ENCODE measurements around the gene DIP2B.
"Not testable (repeated sequence)": the region's sequence is repeated elsewhere in the genome, so short reads cannot be mapped to it uniquely, and the experiment has no call there.

Gene DIP2B

GRCh38 chr12:50640321-50640939 is 135.6 kb downstream of the DIP2B start:
- DNase-seq, result no peak

- DNase-seq, result no peak
Observed at GRCh38 chr12:50641566-50641965, 136.8 kb downstream of the DIP2B start.

DNA sequence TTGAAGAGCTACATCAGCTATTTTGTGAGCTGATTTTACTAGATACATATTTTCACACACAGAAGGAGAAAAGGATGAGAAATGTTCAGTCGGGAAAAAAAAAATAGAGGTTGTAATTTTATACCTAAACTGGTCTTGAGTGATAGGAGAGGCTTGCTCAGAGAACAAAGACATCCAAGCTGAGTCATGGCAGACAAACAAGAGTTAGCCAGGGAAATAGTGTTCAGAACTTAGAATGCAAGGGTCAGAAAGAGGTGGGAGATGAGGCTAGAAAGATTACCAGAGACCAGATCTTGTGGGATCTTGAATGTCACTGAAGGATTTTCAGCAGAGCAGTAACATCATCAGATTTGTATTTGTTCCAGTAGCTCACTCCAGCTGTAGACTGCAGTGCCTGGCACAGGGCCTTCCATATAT is 137.3 kb downstream of the DIP2B start:
- no peak for DNase-seq

DNA sequence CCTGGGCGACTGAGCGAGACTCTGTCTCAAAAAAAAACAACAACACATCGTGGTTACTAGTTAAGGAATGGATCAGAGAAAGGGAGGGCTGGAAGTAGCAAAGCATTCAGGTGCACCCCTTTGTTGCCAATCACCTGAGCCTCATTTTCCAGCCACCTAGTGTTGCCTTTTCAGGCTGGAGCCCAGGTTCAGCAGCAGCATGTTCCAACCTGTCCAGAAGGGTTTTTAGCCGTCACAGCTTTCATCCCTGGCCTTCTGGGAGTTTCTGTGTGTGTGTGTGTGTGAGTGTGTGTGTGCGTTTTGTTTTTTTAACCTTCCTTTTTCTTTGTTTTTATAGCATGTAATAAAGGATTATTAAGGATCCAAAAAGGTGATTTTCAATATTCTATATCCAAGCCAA is 138.0 kb downstream of the DIP2B start:
- DNase-seq, result no peak

GRCh38 chr12:50647031-50647430 is 142.2 kb downstream of the DIP2B start:
- no peak for DNase-seq

DNA sequence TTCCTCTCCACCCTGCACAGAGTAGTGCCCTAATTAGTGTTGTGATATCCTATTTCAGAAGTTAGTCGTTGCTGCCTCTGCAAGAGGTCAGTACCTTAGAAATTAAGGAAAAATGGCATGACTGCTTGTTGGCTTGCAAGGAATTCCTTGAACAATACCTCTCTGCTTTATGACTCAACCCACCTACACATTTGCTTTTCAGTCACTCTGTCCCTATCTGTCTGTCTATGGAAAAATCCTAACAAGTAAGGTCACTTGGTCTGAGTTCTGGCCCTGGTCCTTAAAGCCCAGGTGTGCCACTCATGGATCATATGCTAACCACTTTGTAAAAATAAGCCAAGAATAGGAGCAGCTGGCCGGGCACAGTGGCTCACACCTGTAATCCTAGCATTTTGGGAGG is 142.7 kb downstream of the DIP2B start:
- DNase-seq, result no peak

GRCh38 chr12:50650285-50650684 is 145.5 kb downstream of the DIP2B start:
- no peak for DNase-seq

GRCh38 chr12:50655374-50655921 is 150.7 kb downstream of the DIP2B start:
- DNase-seq, result no peak

DNA sequence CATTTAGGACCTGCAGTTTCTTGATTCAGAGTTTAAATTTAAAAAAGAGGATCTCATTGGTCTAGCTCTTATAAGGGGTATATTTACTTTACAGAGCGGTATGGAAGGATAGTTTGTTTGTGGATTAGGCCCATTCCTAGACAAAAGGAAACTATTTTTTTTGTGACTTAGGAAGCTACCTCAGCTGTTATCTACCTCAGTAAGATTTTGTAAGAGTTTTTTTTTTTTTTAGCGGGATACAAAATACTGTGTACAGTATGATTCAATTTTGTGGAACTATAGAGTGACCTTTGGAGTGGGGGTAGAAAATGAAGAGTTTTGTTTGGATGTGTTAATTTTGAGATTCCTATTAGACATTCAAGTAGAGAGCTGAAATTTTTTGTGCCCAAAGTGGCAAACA is 154.5 kb downstream of the DIP2B start:
- DNase-seq, result no peak

DNA sequence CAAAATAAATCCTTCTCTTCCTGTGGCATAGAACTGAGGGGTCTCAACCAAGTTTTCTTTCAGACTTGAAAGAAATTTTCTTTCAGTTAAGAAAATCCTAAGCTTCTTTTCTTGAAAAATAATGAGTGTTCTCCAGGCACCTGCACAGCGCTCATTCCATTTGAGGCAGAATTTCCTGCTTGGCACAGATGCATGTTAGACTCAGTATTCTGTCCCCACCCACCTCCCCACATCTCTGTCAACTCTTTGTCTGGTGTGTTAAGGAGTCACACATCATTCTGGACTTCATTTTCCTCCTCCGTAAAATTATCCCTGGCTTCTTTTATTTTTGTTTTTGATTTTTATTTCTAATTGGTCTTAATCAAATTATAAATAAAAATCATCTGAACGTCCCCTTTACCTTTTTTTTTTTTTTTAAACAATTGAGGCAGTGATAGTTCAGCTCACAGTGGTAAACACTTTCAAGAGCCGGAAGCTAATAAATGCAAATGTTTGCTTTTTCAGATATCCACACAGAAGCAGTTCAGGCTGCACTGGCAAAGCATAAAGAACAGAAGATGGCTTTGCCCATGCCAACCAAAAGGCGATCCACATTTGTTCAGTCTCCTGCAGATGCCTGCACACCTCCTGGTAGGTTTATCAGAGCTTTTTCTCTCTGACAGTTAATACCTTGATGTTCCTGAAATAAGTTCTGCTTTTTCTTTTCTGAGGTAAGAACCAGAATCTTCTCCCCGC is 155.1 kb downstream of the DIP2B start:
- DNase-seq, result no peak

GRCh38 chr12:50660425-50660822 is 155.6 kb downstream of the DIP2B start:
- DNase-seq, result no peak

- no peak for DNase-seq
Observed at GRCh38 chr12:50661300-50662115, 156.7 kb downstream of the DIP2B start.

- no peak for DNase-seq
Observed at GRCh38 chr12:50662116-50662510, 157.3 kb downstream of the DIP2B start.

DNA sequence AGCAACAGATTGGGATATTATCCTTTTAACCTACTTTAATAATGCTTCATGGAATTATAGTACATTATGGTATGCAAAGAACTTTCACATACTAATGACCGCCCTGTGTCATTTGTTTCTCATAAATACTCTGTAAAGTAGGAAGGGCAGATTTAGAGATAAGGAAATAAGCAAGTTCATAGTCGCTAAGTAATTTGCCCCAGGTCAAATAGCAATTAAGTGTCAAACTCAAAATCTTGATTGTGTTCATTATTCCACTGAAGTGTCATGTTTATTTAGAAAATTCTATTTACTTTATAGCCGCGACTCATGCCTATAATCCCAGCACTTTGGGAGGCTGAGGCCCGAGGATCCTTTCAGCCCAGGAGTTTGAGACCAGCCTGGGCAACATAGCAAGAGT is 160.4 kb downstream of the DIP2B start:
- DNase-seq, result no peak

- DNase-seq, result no peak
Observed at GRCh38 chr12:50665609-50666008, 160.8 kb downstream of the DIP2B start.

GRCh38 chr12:50666023-50666422 is 161.2 kb downstream of the DIP2B start:
- DNase-seq, result no peak

- DNase-seq, result no peak
Observed at GRCh38 chr12:50672158-50672557, 167.4 kb downstream of the DIP2B start.

DNA sequence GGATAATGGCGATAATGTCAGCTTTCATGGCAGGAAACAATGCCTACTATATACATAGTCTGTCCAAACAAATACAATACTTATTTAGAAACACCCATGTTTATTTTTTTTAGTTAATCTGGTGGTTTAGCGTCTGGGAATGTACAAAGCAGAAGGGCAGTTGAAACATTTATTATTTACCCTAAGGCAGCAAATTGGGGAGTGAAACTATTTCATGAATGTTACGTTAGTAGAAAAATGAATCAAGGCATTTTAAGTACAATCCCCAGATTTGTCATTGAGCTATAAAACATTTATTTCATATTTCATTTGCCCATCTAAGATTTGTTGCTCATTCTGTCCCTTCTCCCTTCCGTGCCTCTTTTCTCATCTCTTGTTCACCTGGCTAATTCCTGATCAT is 172.0 kb downstream of the DIP2B start:
- DNase-seq, result no peak

- DNase-seq, result no peak
Observed at GRCh38 chr12:50677858-50678257, 173.1 kb downstream of the DIP2B start.

DNA sequence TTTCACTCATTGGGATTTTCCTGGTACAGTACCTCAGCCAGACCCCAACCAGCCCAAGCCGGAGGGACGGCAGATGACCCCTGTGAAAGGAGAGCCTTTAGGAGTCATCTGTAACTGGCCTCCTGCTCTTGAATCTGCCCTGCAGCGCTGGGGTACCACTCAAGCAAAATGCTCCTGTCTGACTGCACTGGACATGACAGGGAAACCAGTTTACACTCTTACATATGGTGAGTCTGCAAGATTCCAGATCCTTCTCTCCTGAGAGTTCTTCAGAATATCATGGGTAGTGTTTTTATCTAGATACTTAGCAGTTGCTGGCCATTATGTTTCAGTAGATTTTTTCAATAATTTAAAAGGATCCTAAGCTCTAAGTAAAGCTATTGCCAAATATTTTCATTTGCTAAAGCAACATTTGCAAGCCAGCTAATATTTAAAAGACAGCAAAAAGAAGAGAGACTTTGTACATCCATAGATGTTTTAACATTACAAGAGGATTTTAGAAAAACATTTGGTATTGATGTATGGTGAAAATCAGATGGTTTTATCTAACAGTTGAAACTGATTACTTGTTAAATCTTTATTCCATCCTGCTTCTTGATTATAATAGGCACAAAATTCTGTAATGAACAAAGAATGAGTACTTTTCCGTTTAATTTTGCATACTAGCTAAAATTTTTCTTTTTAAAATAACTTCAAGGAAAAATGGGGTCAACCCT is 174.0 kb downstream of the DIP2B start:
- no peak for DNase-seq

DNA sequence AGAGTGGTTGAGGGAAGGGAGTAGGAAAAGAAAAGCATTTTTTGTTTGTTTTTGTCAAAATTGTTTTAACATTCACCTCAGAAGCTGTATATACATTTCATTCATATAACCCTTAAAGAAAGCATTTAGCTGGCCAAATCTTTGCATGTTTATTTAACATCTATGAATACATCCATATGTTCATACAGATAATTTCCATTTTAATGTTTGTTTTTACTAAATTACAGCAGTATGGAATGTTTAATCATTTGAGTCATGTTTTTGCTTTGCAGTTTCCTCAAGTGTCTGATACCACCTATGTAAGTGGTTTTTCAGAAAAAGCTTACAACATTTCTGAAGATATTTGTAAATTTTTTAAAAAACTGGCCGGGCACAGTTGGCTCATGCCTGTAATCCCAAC is 174.8 kb downstream of the DIP2B start:
- no peak for DNase-seq

DNA sequence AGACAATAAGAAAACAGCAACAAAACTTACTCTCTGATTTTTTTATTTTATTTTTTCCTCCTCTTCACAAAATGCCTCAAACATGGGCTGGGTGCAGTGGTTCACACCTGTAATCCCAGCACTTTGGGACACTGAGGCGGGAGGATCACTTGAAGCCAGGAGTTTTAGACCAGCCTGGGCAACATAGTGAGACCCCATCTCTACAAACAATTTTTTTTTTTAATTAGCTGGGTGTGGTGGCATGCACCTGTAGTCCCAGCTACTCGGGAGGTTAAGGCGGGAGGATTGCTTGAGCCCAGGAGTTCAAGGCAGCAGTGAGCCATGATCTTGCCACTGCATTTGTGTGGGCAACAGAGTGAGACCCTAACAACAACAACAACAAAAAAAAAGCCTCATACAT is 176.3 kb downstream of the DIP2B start:
- DNase-seq, result not testable (repeated sequence)

DNA sequence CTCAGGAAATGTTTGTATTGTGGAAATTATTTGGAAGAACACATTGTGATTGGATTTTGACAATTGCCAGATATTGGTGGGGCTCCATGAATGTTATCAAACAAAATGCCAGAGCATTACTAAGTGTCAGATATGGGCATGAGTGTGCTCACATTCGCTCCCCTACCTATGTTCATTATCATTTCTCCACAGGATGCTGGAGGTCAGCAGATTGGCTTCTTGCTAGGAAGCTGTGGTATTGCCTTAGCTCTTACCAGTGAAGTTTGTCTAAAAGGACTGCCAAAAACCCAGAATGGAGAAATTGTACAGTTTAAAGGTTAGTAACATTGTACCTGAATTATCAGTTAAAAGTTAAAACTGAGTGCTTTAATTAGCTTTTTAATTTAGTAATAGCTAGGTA is 180.9 kb downstream of the DIP2B start:
- DNase-seq, result no peak

All from SIG-M5 (cell line).